OCI-LY1 (cell line): Measurements from ENCODE around the gene ZBTB16.

Experiments used
- EZH2 ChIP-seq: fragments of 200-600 bp; sonication (generic), shearing (Covaris generic); IDR thresholded peaks from 2 replicates; pipeline ENCODE4 v1.8.0; 2017; ENCODE audit warnings: borderline replicate concordance, mixed run types, mild to moderate bottlenecking, antibody characterized with exemption, low read length, moderate library complexity, mixed read lengths
- TF ChIP-seq, protein P1 (sequence below): fragments of 200-600 bp; sonication (generic), shearing (Covaris generic); IDR thresholded peaks from 2 replicates; pipeline ENCODE4 v1.5.1; 2017; ENCODE audit warnings: mild to moderate bottlenecking, antibody characterized with exemption, low read length, moderate library complexity, mixed read lengths

DNA sequence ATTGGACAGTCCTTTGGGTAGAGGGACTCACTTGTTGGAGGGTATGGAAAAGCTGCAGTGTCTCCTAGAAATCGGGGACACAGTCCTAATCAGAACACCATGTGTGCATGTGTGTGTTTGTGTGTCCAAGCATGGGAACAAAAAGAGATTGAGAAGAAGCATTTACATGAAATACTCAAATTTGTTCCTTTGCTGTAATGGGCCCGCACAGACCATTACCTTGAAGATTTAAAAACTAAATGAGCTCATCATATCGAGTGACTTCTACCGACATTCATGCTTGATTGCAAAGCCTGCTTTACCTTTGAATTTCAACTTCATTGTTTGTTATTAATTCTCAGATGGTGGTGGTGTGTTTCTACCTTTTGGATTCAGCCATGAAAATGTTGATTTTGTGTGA, 106.9 kb downstream of the ZBTB16 start:
- TF ChIP-seq, protein P1, sequence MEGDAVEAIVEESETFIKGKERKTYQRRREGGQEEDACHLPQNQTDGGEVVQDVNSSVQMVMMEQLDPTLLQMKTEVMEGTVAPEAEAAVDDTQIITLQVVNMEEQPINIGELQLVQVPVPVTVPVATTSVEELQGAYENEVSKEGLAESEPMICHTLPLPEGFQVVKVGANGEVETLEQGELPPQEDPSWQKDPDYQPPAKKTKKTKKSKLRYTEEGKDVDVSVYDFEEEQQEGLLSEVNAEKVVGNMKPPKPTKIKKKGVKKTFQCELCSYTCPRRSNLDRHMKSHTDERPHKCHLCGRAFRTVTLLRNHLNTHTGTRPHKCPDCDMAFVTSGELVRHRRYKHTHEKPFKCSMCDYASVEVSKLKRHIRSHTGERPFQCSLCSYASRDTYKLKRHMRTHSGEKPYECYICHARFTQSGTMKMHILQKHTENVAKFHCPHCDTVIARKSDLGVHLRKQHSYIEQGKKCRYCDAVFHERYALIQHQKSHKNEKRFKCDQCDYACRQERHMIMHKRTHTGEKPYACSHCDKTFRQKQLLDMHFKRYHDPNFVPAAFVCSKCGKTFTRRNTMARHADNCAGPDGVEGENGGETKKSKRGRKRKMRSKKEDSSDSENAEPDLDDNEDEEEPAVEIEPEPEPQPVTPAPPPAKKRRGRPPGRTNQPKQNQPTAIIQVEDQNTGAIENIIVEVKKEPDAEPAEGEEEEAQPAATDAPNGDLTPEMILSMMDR, result no peak
- no peak for TF ChIP-seq EZH2
